Activated naive CD8-positive, alpha-beta T cell treated with anti-CD3 and anti-CD28 coated beads for 36 hours (primary cell): ENCODE data around the gene ZNG1F. TPM values are rescaled to one million over a fixed set of nuclear protein-coding genes. Genes with fewer than 3 reads are reported as not detected.
"Not testable (repeated sequence)": the region's sequence is repeated elsewhere in the genome, so short reads cannot be mapped to it uniquely, and the experiment has no call there.

Experiments used
- DNase-seq: peaks from one replicate; pipeline ENCODE4 v3.0.0; 2021
- H3K27ac Mint-ChIP-seq: one replicate; pipeline ENCODE4 v1.8.0; 2022; ENCODE audit warnings: mild to moderate bottlenecking, moderate library complexity, mixed read lengths
- H3K27me3 Mint-ChIP-seq: one replicate; pipeline ENCODE4 v1.8.0; 2022; ENCODE audit warnings: mild to moderate bottlenecking, mixed read lengths
- H3K36me3 Mint-ChIP-seq: one replicate; pipeline ENCODE4 v1.8.0; 2021; ENCODE audit warnings: mild to moderate bottlenecking, mixed read lengths
- H3K4me1 Mint-ChIP-seq: one replicate; pipeline ENCODE4 v1.8.0; 2021; ENCODE audit warnings: mixed read lengths
- H3K4me3 Mint-ChIP-seq: one replicate; pipeline ENCODE4 v1.8.0; 2022; ENCODE audit warnings: mild to moderate bottlenecking, moderate library complexity, mixed read lengths
- H3K9me3 Mint-ChIP-seq: one replicate; pipeline ENCODE4 v1.8.0; 2022; ENCODE audit warnings: mixed read lengths
- total RNA-seq, 2 experiments: library from RNA; stranded (reverse); gene quantifications; one replicate each; pipeline ENCODE4 v1.2.3, GENCODE V29; 2021

Gene ZNG1F
- total RNA-seq, 2 experiments from 2014 or later, result 13.2 to 16.0 TPM

DNA sequence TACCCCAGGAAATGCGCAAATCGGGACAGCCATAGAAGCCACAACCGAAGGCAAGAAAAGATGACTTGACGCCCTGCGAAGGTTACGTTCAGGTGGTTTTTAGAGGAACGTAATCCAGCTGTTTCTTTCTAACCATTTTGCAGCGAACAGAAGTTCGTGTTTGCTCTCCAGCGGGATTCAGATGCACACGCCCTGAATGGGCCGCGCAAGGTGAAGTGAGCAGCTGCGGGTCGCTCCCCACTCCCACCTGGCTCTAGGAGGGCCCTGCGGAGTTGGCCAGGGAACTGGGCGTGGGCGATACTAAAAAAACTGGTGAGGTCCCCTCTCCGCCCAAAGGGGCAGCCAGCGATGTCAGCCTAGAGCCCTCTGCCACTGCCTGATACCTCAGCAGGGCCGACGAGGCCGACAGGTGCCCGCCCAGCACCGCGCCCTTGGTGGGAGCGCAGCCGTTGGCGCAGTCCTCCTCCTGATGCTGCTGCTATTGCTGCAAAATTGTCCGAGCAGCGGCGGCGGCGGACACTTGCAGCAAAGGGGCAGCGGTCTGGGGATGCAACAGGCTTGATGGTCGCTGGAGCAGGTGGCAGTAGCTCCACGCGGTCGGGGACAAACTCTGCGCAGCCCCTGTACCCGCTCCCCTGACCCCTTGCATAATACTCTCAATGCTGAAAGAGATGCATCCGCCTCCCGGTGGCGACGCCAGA is 62.2 kb downstream of the ZNG1F start:
- not testable (repeated sequence) for H3K4me3 Mint-ChIP-seq, H3K36me3 Mint-ChIP-seq, H3K27me3 Mint-ChIP-seq, H3K4me1 Mint-ChIP-seq, H3K27ac Mint-ChIP-seq, DNase-seq, H3K9me3 Mint-ChIP-seq

DNA sequence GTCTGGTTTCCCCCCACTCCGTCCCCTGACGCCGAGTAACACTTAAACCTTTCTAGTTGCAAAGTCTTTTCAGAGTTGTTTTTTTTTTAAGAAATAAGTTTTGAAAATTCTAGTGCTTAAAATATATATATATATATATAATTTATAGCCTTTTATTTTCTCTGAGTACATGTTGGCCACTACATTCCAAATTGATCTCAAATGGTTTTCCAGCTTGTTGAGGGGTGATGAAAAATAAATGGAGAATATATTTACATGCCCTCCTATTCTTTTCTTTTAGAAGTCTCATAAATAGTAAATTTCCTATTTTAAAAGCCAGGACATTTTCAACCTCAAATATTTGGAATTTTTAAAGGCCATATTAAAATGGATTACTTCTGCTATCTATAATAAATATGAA is 63.2 kb downstream of the ZNG1F start:
- not testable (repeated sequence) for H3K27ac Mint-ChIP-seq, H3K4me1 Mint-ChIP-seq

DNA sequence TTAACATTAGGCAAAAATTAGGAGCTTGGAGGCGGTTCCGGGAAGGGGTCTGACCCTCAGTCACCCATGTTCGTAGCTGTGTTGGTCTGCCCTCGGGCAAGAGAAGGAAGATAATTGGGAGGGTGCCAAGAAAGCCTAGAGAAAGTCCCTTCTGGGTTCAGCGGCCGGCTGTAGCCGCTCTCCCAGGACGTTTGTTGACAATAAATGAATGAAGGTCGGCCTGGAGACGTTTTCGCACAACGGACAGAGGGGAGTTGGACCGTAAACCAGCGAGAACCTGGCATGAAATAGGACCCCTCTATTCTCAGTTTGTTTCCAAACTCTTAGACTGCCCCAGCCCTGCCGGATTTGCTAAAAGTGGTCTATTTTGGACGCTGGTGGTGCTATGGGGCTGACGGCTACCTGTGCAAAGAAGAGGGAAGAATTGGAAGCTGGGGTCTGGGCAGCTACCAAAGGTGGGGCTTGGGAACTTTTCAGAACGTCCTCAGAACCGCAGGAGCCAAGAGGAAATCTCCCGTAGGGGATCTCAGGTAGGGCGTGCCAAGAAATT is 63.9 kb downstream of the ZNG1F start:
- not testable (repeated sequence) for H3K27me3 Mint-ChIP-seq, H3K4me3 Mint-ChIP-seq, DNase-seq, H3K4me1 Mint-ChIP-seq, H3K36me3 Mint-ChIP-seq, H3K27ac Mint-ChIP-seq, H3K9me3 Mint-ChIP-seq

More for the DNA sequence above, 63.2 kb downstream of the ZNG1F start:
- not testable (repeated sequence) for H3K4me3 Mint-ChIP-seq, H3K9me3 Mint-ChIP-seq, H3K36me3 Mint-ChIP-seq, DNase-seq, H3K27me3 Mint-ChIP-seq

DNA sequence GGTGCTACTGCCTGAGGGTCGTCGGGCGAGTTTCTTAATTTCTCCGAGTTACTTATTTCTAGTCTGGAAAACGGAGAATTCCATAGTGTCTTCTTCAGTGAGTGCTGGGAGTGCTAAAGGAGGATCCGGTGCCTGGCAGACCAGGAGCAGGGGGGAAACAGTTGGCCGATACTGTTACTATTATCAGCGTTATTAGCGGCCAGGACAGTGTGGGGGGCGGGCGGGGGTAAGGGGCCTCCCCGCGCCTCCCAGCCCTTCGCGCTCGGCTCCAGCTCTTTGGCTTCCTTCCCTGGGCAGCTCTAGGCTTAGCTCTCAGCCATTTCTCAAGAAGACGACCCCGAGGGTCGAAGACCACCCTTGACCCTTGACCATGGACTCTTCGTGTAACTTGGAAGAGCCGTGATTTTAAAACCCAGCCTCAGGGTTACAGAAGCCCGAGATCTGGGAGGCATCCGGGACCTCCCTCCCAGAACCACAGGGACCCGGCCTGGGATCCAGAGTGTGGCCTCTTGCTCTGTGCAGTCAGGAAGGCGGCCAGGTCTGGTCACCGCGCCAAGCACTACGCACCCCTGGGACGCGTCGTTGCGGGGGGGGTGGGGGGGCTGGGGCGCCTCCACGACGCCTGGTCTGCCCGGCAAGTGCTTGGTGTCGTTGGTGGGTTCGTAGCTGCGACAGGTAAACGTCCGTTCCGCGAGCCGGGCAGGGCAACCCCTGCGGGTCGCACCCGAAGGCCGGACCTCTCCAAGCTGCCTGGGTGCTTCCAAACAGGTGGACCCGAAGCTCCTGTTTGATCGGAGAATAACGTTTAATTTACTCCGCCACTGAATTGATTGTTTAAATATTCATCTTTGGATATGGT is 64.6 kb downstream of the ZNG1F start:
- not testable (repeated sequence) for H3K27ac Mint-ChIP-seq, H3K4me3 Mint-ChIP-seq, DNase-seq, H3K27me3 Mint-ChIP-seq, H3K4me1 Mint-ChIP-seq, H3K9me3 Mint-ChIP-seq, H3K36me3 Mint-ChIP-seq

- not testable (repeated sequence) for H3K4me3 Mint-ChIP-seq, DNase-seq, H3K36me3 Mint-ChIP-seq, H3K27me3 Mint-ChIP-seq, H3K27ac Mint-ChIP-seq, H3K4me1 Mint-ChIP-seq, H3K9me3 Mint-ChIP-seq
These were observed 65.3 kb downstream of the ZNG1F start for GRCh38 chr9:41123812-41124211.

DNA sequence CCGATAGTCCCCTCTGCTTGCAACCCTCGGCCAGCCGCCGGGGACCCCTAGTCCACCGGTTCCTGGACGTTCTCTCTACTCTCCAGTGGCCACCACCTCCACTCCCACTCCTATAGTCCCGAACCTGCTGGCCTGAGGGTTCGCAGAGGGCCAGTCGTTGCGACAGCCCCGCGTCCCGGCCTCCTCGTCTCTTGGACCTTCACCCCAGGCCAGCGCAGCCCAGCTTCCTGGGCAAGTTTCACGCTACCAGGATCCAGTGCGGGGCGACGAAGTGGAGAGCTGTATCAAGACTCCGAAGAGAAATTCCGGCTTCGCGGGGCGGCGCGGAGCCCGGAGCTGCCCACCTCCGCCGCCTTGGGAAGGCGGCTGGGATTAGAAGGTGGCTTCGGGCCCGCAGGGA is 65.7 kb downstream of the ZNG1F start:
- not testable (repeated sequence) for H3K36me3 Mint-ChIP-seq, H3K4me1 Mint-ChIP-seq, H3K4me3 Mint-ChIP-seq, H3K27ac Mint-ChIP-seq, DNase-seq, H3K9me3 Mint-ChIP-seq, H3K27me3 Mint-ChIP-seq

DNA sequence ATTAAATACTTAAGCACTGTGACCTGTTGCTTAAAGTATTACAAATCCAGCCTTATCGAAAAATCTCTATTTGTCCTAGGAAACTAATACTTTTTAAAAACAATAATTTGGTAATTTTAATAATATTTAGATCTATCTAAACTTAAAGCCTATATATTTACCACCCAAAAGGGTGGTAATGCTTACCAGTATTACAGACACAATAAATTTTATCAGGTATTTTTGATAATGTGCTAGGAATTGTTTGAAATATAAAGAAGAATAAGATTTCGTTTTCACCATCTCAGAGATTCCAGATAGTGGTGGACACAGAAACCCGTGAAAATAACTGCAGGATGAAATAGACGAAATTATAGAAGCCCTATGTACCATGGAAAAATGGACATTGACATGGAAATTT is 68.4 kb downstream of the ZNG1F start:
- not testable (repeated sequence) for H3K4me3 Mint-ChIP-seq, DNase-seq, H3K27me3 Mint-ChIP-seq, H3K36me3 Mint-ChIP-seq, H3K4me1 Mint-ChIP-seq, H3K9me3 Mint-ChIP-seq, H3K27ac Mint-ChIP-seq

DNA sequence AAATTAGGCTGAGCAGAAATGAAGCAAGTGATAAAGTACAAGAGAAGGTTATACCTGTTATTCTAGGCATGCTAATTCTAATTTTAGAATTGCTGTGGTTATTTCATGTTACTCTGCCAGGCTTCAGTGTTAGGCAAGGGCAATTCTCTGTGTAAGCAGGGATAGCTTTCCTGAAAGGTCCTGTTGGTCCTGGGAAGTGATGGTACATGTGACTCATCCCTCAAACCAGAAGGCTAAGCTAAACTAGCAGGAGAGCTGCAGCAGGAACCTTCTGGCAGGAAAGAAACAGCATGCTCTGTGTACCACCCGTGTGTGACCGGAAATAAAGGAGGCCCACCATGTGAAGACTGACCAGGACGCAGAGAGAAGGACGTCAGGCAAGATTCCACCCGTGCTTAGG is 69.4 kb downstream of the ZNG1F start:
- H3K4me3 Mint-ChIP-seq, DNase-seq, H3K9me3 Mint-ChIP-seq, H3K27me3 Mint-ChIP-seq, H3K4me1 Mint-ChIP-seq, H3K27ac Mint-ChIP-seq, H3K36me3 Mint-ChIP-seq: not testable (repeated sequence)

DNA sequence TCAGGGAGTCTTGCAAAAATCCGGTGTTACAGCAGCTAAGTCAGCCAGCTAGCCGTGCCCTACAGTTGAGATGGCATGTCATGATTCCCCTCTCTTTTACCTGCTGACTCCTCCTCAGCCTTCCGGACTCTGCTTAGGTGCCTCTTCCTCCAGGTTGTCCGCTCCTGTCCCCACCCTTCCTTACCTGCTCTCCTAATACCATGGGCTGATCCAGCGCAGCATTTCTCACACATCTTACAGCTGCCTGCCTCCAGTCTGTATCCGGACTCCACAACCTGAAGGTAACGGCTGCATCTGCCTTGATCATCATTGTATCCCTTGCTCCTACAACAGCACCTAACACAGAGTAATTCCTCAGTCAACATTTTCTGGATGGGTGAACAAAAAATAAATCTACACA is 69.8 kb downstream of the ZNG1F start:
- not testable (repeated sequence) for H3K27ac Mint-ChIP-seq, H3K9me3 Mint-ChIP-seq, H3K27me3 Mint-ChIP-seq, DNase-seq, H3K4me3 Mint-ChIP-seq, H3K4me1 Mint-ChIP-seq, H3K36me3 Mint-ChIP-seq

DNA sequence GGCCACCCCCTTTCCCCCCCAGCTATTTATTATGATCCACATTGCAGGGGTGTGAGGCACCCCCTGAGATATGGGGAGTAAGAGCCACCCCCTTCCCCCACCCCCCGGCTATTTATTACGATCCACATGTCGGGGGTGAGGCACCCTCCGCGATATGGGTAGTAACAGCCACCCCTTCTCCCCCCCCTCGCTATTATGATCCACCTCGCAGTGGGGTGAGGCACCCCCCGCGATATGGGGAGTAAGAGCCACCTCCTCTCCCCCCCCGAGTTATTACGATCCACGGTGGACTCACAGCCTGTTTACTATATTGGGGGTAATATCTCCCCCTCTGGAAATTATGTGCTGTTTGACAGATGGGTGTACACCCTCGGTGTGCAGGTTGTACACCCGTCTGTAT is 75.8 kb downstream of the ZNG1F start:
- not testable (repeated sequence) for H3K4me3 Mint-ChIP-seq, H3K27ac Mint-ChIP-seq, DNase-seq, H3K36me3 Mint-ChIP-seq, H3K9me3 Mint-ChIP-seq, H3K27me3 Mint-ChIP-seq, H3K4me1 Mint-ChIP-seq

GRCh38 chr9:41111414-41111813 is 77.7 kb downstream of the ZNG1F start:
- H3K4me3 Mint-ChIP-seq, H3K9me3 Mint-ChIP-seq, DNase-seq, H3K36me3 Mint-ChIP-seq, H3K4me1 Mint-ChIP-seq, H3K27ac Mint-ChIP-seq, H3K27me3 Mint-ChIP-seq: not testable (repeated sequence)

- H3K27me3 Mint-ChIP-seq, H3K36me3 Mint-ChIP-seq, H3K27ac Mint-ChIP-seq, H3K4me3 Mint-ChIP-seq, H3K4me1 Mint-ChIP-seq, H3K9me3 Mint-ChIP-seq, DNase-seq: not testable (repeated sequence)
These were observed 78.2 kb downstream of the ZNG1F start for GRCh38 chr9:41110913-41111312.

GRCh38 chr9:41109253-41109652 is 79.9 kb downstream of the ZNG1F start:
- not testable (repeated sequence) for H3K36me3 Mint-ChIP-seq, H3K9me3 Mint-ChIP-seq, H3K4me3 Mint-ChIP-seq, H3K27ac Mint-ChIP-seq, H3K4me1 Mint-ChIP-seq, H3K27me3 Mint-ChIP-seq
- peak; percentile 16 for DNase-seq

- not testable (repeated sequence) for H3K36me3 Mint-ChIP-seq, H3K27ac Mint-ChIP-seq, H3K4me3 Mint-ChIP-seq, DNase-seq, H3K27me3 Mint-ChIP-seq, H3K9me3 Mint-ChIP-seq, H3K4me1 Mint-ChIP-seq
These were observed 80.3 kb downstream of the ZNG1F start for GRCh38 chr9:41108816-41109215.

DNA sequence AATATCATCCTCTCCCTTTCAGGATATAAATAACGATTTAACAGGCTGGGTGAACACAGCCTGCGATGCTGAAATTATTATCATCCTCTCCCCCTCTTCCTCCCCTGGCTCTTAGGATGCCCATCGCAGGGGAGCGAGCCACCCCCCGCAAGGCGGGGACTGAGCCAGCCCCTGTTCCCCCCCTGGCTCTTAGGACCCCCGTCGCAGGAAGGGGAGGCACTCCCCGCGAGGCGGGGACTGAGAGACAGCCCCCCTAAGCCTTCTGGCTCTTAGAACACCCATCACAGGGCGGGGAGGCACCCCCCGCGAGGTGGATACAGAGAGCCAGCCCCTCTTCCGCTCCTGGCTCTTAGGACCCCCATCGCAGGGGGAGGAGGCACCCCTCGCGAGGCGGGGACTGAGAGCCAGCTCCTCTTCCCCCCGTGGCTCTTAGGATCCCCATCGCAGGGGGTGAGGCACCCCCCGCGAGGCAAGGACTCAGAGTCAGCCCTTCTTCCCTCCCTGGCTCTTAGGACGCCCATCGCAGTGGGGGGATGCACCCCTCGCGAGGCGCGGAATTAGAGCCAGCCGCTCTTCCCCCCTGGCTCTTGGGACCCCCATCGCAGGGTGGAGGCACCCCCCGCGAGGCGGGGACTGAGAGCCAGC is 82.5 kb downstream of the ZNG1F start:
- not testable (repeated sequence) for H3K4me1 Mint-ChIP-seq, H3K27ac Mint-ChIP-seq, DNase-seq, H3K9me3 Mint-ChIP-seq, H3K4me3 Mint-ChIP-seq, H3K27me3 Mint-ChIP-seq, H3K36me3 Mint-ChIP-seq
